CD4-positive, alpha-beta memory T cell (primary cell): ENCODE data around the gene PCP2. TPM values are rescaled to one million over a fixed set of nuclear protein-coding genes. Genes with fewer than 3 reads are reported as not detected.
A peak's percentile ranks its signal among the peaks of the same experiment; 100 is the strongest.

Experiments
- CTCF ChIA-PET: fragments of 350-600 bp; sonication (Branson Sonifier 250); formaldehyde crosslinking; loops from one replicate; lab custom pipeline; 2021; ENCODE audit warnings: inconsistent platforms; ENCODE audit not compliant: partially characterized antibody; lab: Charles Lee
- POLR2A ChIA-PET: fragments of 350-600 bp; sonication (Branson Sonifier 250); formaldehyde crosslinking; loops from one replicate; lab custom pipeline; 2021; ENCODE audit not compliant: partially characterized antibody; lab: Charles Lee
- DNase-seq, 5 donors: peaks; one replicate each; pipeline versions ENCODE4 v3.0.0 to v3.0.0-alpha.2; 2020 to 2022; ENCODE audit warnings: mixed read lengths in 1 of 5
- H3K27ac ChIP-seq: one replicate; pipeline ENCODE4 v1.7.0; 2013; ENCODE audit warnings: low read depth, low read length
- H3K27me3 ChIP-seq: 2 replicates; pipeline ENCODE4 v1.7.0; 2013; ENCODE audit warnings: mild to moderate bottlenecking, low read length, moderate library complexity; ENCODE audit not compliant: insufficient read depth
- H3K36me3 ChIP-seq: 2 replicates; pipeline ENCODE4 v1.7.0; 2013; ENCODE audit warnings: mild to moderate bottlenecking, low read length, moderate library complexity; ENCODE audit not compliant: insufficient read depth
- H3K4me1 ChIP-seq: 2 replicates; pipeline ENCODE4 v1.7.0; 2013; ENCODE audit warnings: mild to moderate bottlenecking, low read length, moderate library complexity; ENCODE audit not compliant: insufficient read depth
- H3K4me3 ChIP-seq, 2 donors: one replicate each; pipeline ENCODE4 v1.7.0; 2013; ENCODE audit warnings: low read length in 2 of 2, mild to moderate bottlenecking in 1 of 2
- H3K9me3 ChIP-seq, 2 donors: one replicate each; pipeline ENCODE4 v1.7.0; 2013; ENCODE audit warnings: low read length in 2 of 2, control low read depth in 1 of 2; ENCODE audit not compliant: control insufficient read depth in 1 of 2
- H3K27ac Mint-ChIP-seq, 7 donors: one replicate each; pipeline ENCODE4 v1.8.0; 2020 to 2021; ENCODE audit warnings: mixed read lengths in 7 of 7, mild to moderate bottlenecking in 6 of 7, inconsistent platforms in 3 of 7, moderate library complexity in 3 of 7
- H3K27me3 Mint-ChIP-seq, 2 donors: one replicate each; pipeline ENCODE4 v1.8.0; 2020 to 2021; ENCODE audit warnings: mixed read lengths in 2 of 2
- H3K36me3 Mint-ChIP-seq, 2 donors: one replicate each; pipeline ENCODE4 v1.8.0; 2020 to 2021; ENCODE audit warnings: mixed read lengths in 2 of 2, inconsistent platforms in 1 of 2, mild to moderate bottlenecking in 1 of 2
- H3K4me1 Mint-ChIP-seq, 4 donors: one replicate each; pipeline ENCODE4 v1.8.0; 2020 to 2021; ENCODE audit warnings: mixed read lengths in 4 of 4, mild to moderate bottlenecking in 1 of 4
- H3K4me3 Mint-ChIP-seq, 8 donors: one replicate each; pipeline ENCODE4 v1.8.0; 2020 to 2021; ENCODE audit warnings: mixed read lengths in 8 of 8, mild to moderate bottlenecking in 7 of 8, moderate library complexity in 6 of 8, inconsistent platforms in 3 of 8
- H3K9me3 Mint-ChIP-seq, 8 donors: one replicate each; pipeline ENCODE4 v1.8.0; 2020 to 2021; ENCODE audit warnings: mixed read lengths in 8 of 8, mild to moderate bottlenecking in 5 of 8, inconsistent platforms in 3 of 8, moderate library complexity in 1 of 8
- intact Hi-C: fragments of 100-400 bp; cut with micrococcal nuclease; formaldehyde crosslinking; loops from one replicate; pipeline ENCODE4 v1.15.1; 2023
- polyA plus RNA-seq, 2 donors: library from polyadenylated mRNA; unstranded; fragments of 300-500 nt; fragmentation: Illumina TruSeq; gene quantifications; one replicate each; pipeline ENCODE4 v1.2.3, GENCODE V29; 2021
- total RNA-seq, 2 experiments: library from RNA; stranded (reverse); gene quantifications; one replicate each; pipeline ENCODE4 v1.2.3, GENCODE V29; 2021

PCP2 gene
- 1 to 10 TPM; 5.7 to 6.4 TPM for total RNA-seq
- 1 to 10 TPM in 1 of 2 donors, under 1 TPM in 1; 0.96 to 1.2 TPM for polyA plus RNA-seq

GRCh38 chr19:7633698-7634097, at the start of gene PCP2:
Gene PCP2 (minus strand): TSS chr19:7633719. CDS start chr19:7633457, 262 bp downstream.
- peaks cover 0 to 24% of the 10 kb centered on the region in 2 donors for H3K36me3 Mint-ChIP-seq
- ChIA-PET CTCF (interaction anchor here (1.0 kb wide), 1 partner anchor 19 kb away, joined by 4 read pairs; no protein-coding TSS in a partner anchor), POLR2A (interaction anchor here (0.8 to 1.8 kb wide), 3 partner anchors 8 to 564 kb away, joined by 3 to 4 read pairs (median 3); partner anchors contain the start of gene ZNF557)
- intact Hi-C loops: no loop called here
- peaks cover 0 to 1% (median 0%) of the 10 kb centered on the region in 8 donors for H3K9me3 Mint-ChIP-seq
- H3K4me3 ChIP-seq: no peak within 1 kb of the TSS
- H3K4me3 Mint-ChIP-seq: peak within 1 kb of the TSS in 1 of 8 donors; percentile 25
- DNase-seq: no peak
- H3K4me1 Mint-ChIP-seq: peaks cover 20 to 62% (median 39%) of the 10 kb centered on the region in 4 donors
- no peak within 1 kb of the TSS for H3K27ac ChIP-seq
- no peaks in the 10 kb centered on the region for H3K9me3 ChIP-seq
- no peaks in the 10 kb centered on the region for H3K27me3 ChIP-seq
- H3K27ac Mint-ChIP-seq: peak within 1 kb of the TSS in 2 of 7 donors; percentile 7 to 84
- H3K4me1 ChIP-seq: peaks cover 39% of the 10 kb centered on the region
- peaks cover 6% of the 10 kb centered on the region for H3K36me3 ChIP-seq
- H3K27me3 Mint-ChIP-seq: no peaks in the 10 kb centered on the region

- Histone ChIP-seq H3K27me3 (no peaks in the 10 kb centered on the region), H3K36me3 (peaks cover 6% of the 10 kb centered on the region), H3K9me3 (no peaks in the 10 kb centered on the region), H3K4me1 (peaks cover 29% of the 10 kb centered on the region), H3K27ac (peak overlapping the region; percentile 82), H3K4me3 (peak overlapping the region in 1 of 2 donors; percentile 88)
- Mint-ChIP-seq H3K4me3 (peak overlapping the region in 4 of 8 donors; percentile 88 to 96 (median 92)), H3K36me3 (peaks cover 9 to 20% of the 10 kb centered on the region in 2 donors), H3K9me3 (no peaks in the 10 kb centered on the region), H3K4me1 (peaks cover 12 to 43% (median 27%) of the 10 kb centered on the region in 4 donors), H3K27me3 (peaks cover 4 to 12% of the 10 kb centered on the region in 2 donors), H3K27ac (peak overlapping the region in 3 of 7 donors; percentile 24 to 96 (median 95))
- intact Hi-C loops: no loop called here
- ChIA-PET CTCF (interaction anchor here (0.7 to 3.0 kb wide), 2 partner anchors 114 to 117 kb away, joined by 6 to 21 read pairs; no protein-coding TSS in a partner anchor), POLR2A (interaction anchor here (2.0 to 2.1 kb wide), 2 partner anchors 52 to 117 kb away, joined by 10 to 14 read pairs; partner anchors contain the start of genes PET100 and XAB2)
- no peak for DNase-seq
Measured at GRCh38 chr19:7682175-7682855, 48.8 kb upstream of the PCP2 start.

GRCh38 chr19:7681340-7682174, 48.0 kb upstream of the PCP2 start:
- POLR2A ChIA-PET: interaction anchor here (0.7 to 2.2 kb wide), 20 partner anchors 11 to 582 kb away, joined by 3 to 29 read pairs (median 4); partner anchors contain the start of genes MAP2K7, PET100, RETN and XAB2
- peaks cover 4% of the 10 kb centered on the region for H3K27me3 ChIP-seq
- intact Hi-C loops: loop anchor here (2.0 kb wide), 2 partner anchors 23 to 53 kb away; partner anchors contain the start of genes PET100 and XAB2
- peak overlapping the region; percentile 91 to 96 (median 95) for H3K27ac Mint-ChIP-seq
- peaks cover 6% of the 10 kb centered on the region for H3K36me3 ChIP-seq
- H3K27me3 Mint-ChIP-seq: peaks cover 5 to 17% of the 10 kb centered on the region in 2 donors
- peak overlapping the region; percentile 73 to 88 for H3K4me3 ChIP-seq
- peaks cover 18 to 50% (median 33%) of the 10 kb centered on the region in 4 donors for H3K4me1 Mint-ChIP-seq
- CTCF ChIA-PET: interaction anchor here (0.6 to 3.0 kb wide), 33 partner anchors 10 to 579 kb away, joined by 3 to 67 read pairs (median 5); partner anchors contain the start of genes PET100, RETN, STXBP2 and XAB2
- H3K4me3 Mint-ChIP-seq: peak overlapping the region; percentile 86 to 96 (median 92)
- peaks cover 9 to 20% of the 10 kb centered on the region in 2 donors for H3K36me3 Mint-ChIP-seq
- no peaks in the 10 kb centered on the region for H3K9me3 ChIP-seq
- peak; percentile 81 to 91 (median 83) for DNase-seq
- H3K9me3 Mint-ChIP-seq: peaks cover 0 to 2% (median 0%) of the 10 kb centered on the region in 8 donors
- peak overlapping the region; percentile 82 for H3K27ac ChIP-seq
- peaks cover 37% of the 10 kb centered on the region for H3K4me1 ChIP-seq

- Mint-ChIP-seq H3K9me3 (peaks cover 0 to 2% (median 0%) of the 10 kb centered on the region in 8 donors), H3K27ac (peak within 1 kb of the TSS; percentile 91 to 96 (median 95)), H3K4me1 (peaks cover 21 to 58% (median 39%) of the 10 kb centered on the region in 4 donors), H3K27me3 (peaks cover 11 to 21% of the 10 kb centered on the region in 2 donors), H3K36me3 (peaks cover 9 to 20% of the 10 kb centered on the region in 2 donors), H3K4me3 (peak within 1 kb of the TSS; percentile 86 to 96 (median 92))
- peaks cover 6% of the 10 kb centered on the region for H3K36me3 ChIP-seq
- CTCF ChIA-PET: interaction anchor here (0.6 to 3.0 kb wide), 33 partner anchors 9 to 578 kb away, joined by 3 to 67 read pairs (median 5); partner anchors contain the start of genes PET100, RETN, STXBP2 and XAB2
- no peaks in the 10 kb centered on the region for H3K9me3 ChIP-seq
- H3K4me1 ChIP-seq: peaks cover 42% of the 10 kb centered on the region
- peak within 1 kb of the TSS; percentile 73 to 88 for H3K4me3 ChIP-seq
- POLR2A ChIA-PET: interaction anchor here (0.7 to 2.2 kb wide), 20 partner anchors 10 to 581 kb away, joined by 3 to 29 read pairs (median 4); partner anchors contain the start of genes MAP2K7, PET100, RETN and XAB2
- peaks cover 6% of the 10 kb centered on the region for H3K27me3 ChIP-seq
- intact Hi-C loops: loop anchor here (1.0 to 2.0 kb wide), 4 partner anchors 24 to 578 kb away; partner anchors contain the start of genes PET100, STXBP2 and XAB2
- H3K27ac ChIP-seq: peak within 1 kb of the TSS; percentile 82
- peak; percentile 80 to 89 (median 86) for DNase-seq
Measured at GRCh38 chr19:7680606-7681339, 47.3 kb upstream of the PCP2 start, which contains the start of gene TRAPPC5. Gene TRAPPC5 (plus strand): TSS chr19:7680833. CDS start chr19:7682254, 1,421 bp downstream.

- Histone ChIP-seq H3K4me1 (peaks cover 42% of the 10 kb centered on the region), H3K4me3 (peak overlapping the region in 1 of 2 donors; percentile 88), H3K36me3 (peaks cover 6% of the 10 kb centered on the region), H3K27me3 (peaks cover 6% of the 10 kb centered on the region), H3K27ac (peak overlapping the region; percentile 82), H3K9me3 (no peaks in the 10 kb centered on the region)
- Mint-ChIP-seq H3K4me3 (peak overlapping the region; percentile 65 to 93 (median 80)), H3K27me3 (peaks cover 12 to 22% of the 10 kb centered on the region in 2 donors), H3K36me3 (peaks cover 5 to 16% of the 10 kb centered on the region in 2 donors), H3K9me3 (peaks cover 0 to 2% (median 0%) of the 10 kb centered on the region in 8 donors), H3K4me1 (peaks cover 21 to 56% (median 37%) of the 10 kb centered on the region in 4 donors), H3K27ac (peak overlapping the region; percentile 21 to 90 (median 84))
- intact Hi-C loops: loop anchor here (1.0 to 2.0 kb wide), 6 partner anchors 25 to 578 kb away; partner anchors contain the start of genes PET100, STXBP2 and XAB2
- no peak for DNase-seq
- ChIA-PET CTCF (interaction anchor here (0.8 to 3.0 kb wide), 22 partner anchors 11 to 578 kb away, joined by 3 to 67 read pairs (median 8); partner anchors contain the start of genes RETN and STXBP2), POLR2A (interaction anchor here (1.0 to 2.2 kb wide), 15 partner anchors 9 to 224 kb away, joined by 3 to 29 read pairs (median 5); partner anchors contain the start of genes MAP2K7, PET100, RETN and XAB2)
Measured at GRCh38 chr19:7679771-7680605, 46.5 kb upstream of the PCP2 start.
